HL-60 (cell line): ENCODE measurements around the gene OR5AP2.
"Not testable (repeated sequence)": the region's sequence is repeated elsewhere in the genome, so short reads cannot be mapped to it uniquely, and the experiment has no call there.

Source experiments
- DNase-seq, 2 experiments: peaks; one replicate each; pipeline ENCODE4 v3.0.0-alpha.2; 2010 to 2020; ENCODE audit warnings: low read depth in 1 of 2, low spot score in 1 of 2
- H3K27ac ChIP-seq: fragments of 250-450 bp; sonication (Bioruptor Pico); replicated peaks from 2 replicates; pipeline ENCODE4 v1.5.1; 2020; ENCODE audit warnings: mild to moderate bottlenecking, moderate library complexity
- H3K27me3 ChIP-seq: fragments of 250-450 bp; sonication (Bioruptor Pico); 2 replicates; pipeline ENCODE4 v1.5.1; 2021; ENCODE audit warnings: mild to moderate bottlenecking, moderate library complexity; ENCODE audit not compliant: insufficient read depth, poor library complexity, severe bottlenecking
- H3K4me3 ChIP-seq: replicated peaks from 2 replicates; pipeline ENCODE4 v1.5.1; 2011; ENCODE audit warnings: mild to moderate bottlenecking, control low read depth, low read length; ENCODE audit not compliant: insufficient read depth
- GABPA ChIP-seq: IDR thresholded peaks from 2 replicates; pipeline ENCODE4 v1.6.1; 2012; ENCODE audit warnings: low read depth
- POLR2AphosphoS5 ChIP-seq: IDR thresholded peaks from 2 replicates; pipeline ENCODE4 v1.6.1; 2012; ENCODE audit warnings: low read depth
- SPI1 ChIP-seq: IDR thresholded peaks from 2 replicates; pipeline ENCODE4 v1.6.1; 2012; ENCODE audit warnings: low read depth, mild to moderate bottlenecking, borderline replicate concordance
- TF ChIP-seq, protein P1 (sequence below): IDR thresholded peaks from 2 replicates; pipeline ENCODE4 v1.6.1; 2012; ENCODE audit warnings: low read depth; ENCODE audit not compliant: insufficient replicate concordance
- TF ChIP-seq, protein P2 (sequence below): IDR thresholded peaks from one replicate; pipeline ENCODE4 v1.5.1; 2011; ENCODE audit warnings: low read length, control low read depth, inconsistent platforms; ENCODE audit not compliant: insufficient read depth

OR5AP2 gene

DNA sequence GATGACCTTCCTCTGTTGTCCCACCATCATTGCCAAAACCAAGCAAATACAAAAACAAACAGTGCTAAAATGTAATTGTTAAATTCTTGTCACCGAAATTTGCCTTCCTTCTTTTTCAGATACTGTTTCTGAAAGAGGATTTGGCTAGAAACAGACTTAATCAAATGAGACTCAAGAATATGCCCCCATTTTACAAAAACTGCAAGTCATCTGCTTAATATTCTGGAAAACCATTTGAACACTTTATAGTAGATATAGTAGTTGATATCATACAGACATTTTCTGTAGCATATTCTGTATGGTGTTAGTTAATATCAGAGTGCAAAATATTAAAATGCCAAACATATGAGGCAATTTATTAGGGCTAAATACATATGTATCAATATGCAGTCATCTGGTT lies 31.1 kb downstream of the OR5AP2 start:
- no peak overlapping the region for H3K27ac ChIP-seq
- TF ChIP-seq, protein P1, sequence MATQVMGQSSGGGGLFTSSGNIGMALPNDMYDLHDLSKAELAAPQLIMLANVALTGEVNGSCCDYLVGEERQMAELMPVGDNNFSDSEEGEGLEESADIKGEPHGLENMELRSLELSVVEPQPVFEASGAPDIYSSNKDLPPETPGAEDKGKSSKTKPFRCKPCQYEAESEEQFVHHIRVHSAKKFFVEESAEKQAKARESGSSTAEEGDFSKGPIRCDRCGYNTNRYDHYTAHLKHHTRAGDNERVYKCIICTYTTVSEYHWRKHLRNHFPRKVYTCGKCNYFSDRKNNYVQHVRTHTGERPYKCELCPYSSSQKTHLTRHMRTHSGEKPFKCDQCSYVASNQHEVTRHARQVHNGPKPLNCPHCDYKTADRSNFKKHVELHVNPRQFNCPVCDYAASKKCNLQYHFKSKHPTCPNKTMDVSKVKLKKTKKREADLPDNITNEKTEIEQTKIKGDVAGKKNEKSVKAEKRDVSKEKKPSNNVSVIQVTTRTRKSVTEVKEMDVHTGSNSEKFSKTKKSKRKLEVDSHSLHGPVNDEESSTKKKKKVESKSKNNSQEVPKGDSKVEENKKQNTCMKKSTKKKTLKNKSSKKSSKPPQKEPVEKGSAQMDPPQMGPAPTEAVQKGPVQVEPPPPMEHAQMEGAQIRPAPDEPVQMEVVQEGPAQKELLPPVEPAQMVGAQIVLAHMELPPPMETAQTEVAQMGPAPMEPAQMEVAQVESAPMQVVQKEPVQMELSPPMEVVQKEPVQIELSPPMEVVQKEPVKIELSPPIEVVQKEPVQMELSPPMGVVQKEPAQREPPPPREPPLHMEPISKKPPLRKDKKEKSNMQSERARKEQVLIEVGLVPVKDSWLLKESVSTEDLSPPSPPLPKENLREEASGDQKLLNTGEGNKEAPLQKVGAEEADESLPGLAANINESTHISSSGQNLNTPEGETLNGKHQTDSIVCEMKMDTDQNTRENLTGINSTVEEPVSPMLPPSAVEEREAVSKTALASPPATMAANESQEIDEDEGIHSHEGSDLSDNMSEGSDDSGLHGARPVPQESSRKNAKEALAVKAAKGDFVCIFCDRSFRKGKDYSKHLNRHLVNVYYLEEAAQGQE, result no peak
- TF ChIP-seq, protein P2, sequence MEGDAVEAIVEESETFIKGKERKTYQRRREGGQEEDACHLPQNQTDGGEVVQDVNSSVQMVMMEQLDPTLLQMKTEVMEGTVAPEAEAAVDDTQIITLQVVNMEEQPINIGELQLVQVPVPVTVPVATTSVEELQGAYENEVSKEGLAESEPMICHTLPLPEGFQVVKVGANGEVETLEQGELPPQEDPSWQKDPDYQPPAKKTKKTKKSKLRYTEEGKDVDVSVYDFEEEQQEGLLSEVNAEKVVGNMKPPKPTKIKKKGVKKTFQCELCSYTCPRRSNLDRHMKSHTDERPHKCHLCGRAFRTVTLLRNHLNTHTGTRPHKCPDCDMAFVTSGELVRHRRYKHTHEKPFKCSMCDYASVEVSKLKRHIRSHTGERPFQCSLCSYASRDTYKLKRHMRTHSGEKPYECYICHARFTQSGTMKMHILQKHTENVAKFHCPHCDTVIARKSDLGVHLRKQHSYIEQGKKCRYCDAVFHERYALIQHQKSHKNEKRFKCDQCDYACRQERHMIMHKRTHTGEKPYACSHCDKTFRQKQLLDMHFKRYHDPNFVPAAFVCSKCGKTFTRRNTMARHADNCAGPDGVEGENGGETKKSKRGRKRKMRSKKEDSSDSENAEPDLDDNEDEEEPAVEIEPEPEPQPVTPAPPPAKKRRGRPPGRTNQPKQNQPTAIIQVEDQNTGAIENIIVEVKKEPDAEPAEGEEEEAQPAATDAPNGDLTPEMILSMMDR, result no peak
- TF ChIP-seq GABPA (no peak), POLR2AphosphoS5 (no peak), SPI1 (no peak)
- no peak for DNase-seq
- H3K27me3 ChIP-seq, result no peaks in the 10 kb centered on the region
- H3K4me3 ChIP-seq, result no peak overlapping the region

DNA sequence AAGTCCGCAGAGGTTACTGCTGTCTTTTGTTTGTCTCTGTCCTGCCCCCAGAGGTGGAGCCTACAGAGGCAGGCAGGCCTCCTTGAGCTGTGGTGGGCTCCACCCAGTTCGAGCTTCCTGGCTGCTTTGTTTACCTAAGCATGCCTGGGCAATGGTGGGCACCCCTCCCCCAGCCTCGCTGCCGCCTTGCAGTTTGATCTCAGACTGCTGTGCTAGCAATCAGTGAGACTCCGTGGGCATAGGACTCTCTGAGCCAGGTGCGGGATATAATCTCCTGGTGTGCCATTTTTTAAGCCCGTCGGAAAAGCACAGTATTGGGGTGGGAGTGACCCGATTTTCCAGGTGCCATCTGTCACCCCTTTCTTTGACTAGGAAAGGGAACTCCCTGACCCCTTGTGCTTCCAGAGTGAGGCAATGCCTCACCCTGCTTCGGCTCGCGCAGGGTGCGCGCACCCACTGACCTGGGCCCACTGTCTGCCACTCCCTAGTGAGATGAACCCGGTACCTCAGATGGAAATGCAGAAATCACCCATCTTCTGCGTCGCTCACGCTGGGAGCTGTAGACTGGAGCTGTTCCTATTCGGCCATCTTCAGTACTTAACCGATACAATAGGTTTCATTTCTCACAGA lies 50.0 kb downstream of the OR5AP2 start:
- H3K27me3 ChIP-seq, H3K27ac ChIP-seq, H3K4me3 ChIP-seq, DNase-seq: not testable (repeated sequence)
